Measurements from ENCODE around the gene GRB10. TPM values are rescaled to one million over a fixed set of nuclear protein-coding genes. Genes with fewer than 3 reads are reported as not detected.

GRB10 gene
- total RNA-seq, 2 donors from 2014 or later = 13.8 to 16.1 TPM

DNA sequence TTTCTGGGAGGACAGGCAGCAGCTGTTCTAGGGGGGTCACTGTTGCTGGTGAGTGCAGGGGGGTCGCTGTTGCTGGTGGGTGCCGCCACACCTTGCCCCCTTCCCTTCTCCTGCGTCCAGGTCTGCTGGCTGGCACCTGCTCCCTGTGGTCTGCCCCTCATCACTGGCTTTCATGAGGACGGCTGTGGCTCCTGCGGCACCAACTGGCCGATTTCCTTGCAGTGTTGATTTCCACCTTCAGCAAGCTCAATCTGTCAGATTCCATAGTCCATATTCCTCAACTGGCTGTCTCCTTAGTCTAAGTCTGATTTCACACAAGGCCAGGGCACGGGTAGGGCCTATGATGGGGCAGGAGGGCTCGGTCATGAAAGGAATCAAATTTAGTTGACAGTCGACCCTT is 23.4 kb upstream of the GRB10 start:
- DNase-seq (no peak), ATAC-seq (no peak)
- intact Hi-C loops (cut with DNase I, micrococcal nuclease) = no loop called here

DNA sequence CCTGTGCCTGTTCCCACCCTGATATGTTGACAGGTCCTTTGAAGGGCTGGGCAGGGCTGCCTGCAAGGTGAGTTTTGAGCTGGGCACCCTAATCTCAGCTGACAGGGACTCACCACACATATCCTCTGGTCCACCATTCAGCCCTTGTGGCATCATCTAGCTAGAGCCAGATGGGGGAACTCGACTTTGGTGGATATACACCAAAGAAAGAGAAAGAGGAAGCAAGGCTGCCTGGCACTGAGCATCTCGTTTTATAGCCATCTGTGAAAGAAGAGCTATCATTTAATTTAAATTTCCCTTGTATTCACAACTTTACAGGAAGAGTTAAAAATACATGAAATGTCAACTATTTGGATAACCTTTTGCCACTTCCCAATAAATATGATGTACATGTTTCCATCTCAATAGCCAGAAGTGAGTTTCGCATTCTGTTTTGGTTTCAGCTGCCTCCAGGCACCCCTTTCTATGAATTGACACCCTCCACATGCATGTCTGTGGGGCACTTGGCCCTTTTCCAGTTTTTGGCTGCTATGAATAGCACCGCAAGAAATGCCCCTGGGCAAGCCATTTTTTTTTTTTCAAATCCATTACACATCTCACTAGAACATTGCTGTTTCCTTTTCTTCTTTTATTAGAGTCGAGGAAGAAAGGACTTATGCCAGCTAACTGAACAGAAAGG is 22.9 kb upstream of the GRB10 start:
- no peak for DNase-seq
- intact Hi-C loops (cut with DNase I, micrococcal nuclease) = no loop called here
- no peak for ATAC-seq

DNA sequence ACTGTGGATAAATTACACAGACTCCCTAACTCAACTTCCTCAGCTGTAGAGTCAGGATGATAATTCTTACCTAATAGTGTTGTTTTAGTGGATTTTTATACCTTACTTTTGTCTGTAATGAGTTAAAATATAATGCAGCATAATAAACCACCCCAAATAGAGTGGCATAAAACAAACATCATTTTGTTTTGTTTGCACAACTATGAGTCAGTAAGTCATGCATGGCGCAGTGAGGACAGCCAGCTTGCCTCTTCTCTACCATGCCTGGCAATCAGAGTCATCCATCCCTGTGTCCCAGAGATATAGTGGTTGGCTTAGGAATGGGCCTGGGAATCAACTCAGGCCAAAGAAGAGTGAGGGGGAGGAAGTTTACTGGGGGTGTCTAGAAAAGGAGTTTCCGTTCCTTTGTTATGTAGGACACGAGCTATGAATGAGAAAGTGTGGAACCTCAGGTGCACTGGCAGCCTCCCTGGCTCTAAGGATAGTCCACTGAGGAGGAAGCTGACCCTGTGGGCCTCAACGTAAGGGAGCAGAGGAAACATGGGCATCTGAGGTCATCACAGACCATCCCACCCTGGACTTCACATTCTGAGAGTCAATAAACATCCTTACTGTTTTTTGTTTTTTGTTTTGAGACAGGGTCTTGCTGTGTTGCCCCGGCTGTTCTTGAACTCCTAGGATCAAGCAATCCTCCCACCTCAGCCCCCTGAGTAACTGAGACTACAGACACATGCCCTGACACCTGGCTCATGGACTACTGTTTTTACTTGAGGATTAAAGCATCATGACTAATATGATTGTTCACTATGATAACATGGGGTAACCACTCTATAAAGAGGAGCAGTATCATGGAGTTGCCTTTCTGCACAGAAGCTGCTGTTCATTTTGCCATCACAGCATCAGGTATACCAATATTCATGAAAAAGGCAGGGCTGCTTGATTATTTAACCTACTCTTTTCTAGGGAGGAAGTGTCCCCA is 21.0 kb upstream of the GRB10 start:
- ATAC-seq (peak; percentile 80), DNase-seq (no peak)
- intact Hi-C loops (cut with DNase I, micrococcal nuclease) = no loop called here

DNA sequence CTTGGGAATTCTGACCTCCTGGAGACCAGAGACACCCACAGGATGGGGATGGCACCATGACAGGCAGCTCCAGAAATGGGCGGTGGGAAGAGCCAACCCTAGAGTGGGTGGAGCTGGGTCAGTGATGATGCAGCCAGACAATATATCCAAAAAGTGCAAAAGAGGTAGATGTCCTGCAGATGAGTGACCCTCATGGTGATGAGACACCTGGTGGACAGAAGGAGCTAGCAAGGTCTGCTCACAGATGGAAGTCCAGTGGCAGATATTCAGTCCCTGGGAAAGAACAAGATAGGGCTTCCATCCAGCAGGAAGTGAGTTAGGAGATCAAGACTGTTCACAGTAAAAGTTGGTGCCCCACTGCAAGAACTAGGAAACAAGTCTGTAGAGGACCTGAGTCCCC is 19.2 kb upstream of the GRB10 start:
- no peak for ATAC-seq
- DNase-seq = no peak
- intact Hi-C loops (cut with DNase I, micrococcal nuclease) = no loop called here

DNA sequence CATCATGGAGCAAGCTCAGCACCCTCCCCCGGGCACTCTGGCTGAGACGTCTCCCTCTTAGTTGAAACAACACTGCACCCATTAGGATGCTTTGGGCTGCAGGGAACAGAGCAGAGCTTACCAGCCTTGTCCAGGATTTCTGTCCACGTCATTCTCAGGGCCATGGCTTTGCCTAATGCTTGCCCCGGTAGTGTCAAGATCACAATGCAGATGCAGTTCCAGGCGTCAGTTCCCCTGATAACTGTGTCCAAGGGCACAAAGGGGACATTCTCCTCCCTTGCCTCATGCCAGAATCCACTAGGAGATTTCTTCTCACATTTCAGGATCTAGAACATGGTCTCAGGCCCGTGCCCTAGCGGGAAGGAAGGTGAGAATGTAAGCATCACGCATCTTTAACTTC is 17.2 kb upstream of the GRB10 start:
- no peak for ATAC-seq
- DNase-seq = no peak
- intact Hi-C loops (cut with DNase I, micrococcal nuclease) = no loop called here

DNA sequence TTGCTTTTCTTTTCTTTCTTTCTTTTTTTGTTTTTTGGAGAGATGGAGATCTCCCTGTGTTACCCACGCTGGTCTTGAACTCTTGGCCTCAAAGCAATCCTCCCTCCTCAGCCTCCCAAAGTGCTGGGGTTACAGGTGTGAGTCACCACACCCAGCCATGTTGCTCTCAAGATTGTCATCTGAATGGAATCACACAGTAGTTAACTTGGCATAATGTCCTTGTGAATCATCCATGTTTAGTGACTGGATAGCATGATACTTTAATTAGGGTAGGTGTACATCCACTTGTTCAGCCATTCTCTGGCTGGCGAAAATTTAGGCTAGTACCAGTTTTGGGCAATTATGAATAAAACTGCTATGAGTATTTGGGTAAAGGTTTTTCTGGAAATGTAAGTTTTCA is 15.4 kb upstream of the GRB10 start:
- no peak for ATAC-seq
- intact Hi-C loops (cut with DNase I, micrococcal nuclease) = no loop called here
- no peak for DNase-seq

DNA sequence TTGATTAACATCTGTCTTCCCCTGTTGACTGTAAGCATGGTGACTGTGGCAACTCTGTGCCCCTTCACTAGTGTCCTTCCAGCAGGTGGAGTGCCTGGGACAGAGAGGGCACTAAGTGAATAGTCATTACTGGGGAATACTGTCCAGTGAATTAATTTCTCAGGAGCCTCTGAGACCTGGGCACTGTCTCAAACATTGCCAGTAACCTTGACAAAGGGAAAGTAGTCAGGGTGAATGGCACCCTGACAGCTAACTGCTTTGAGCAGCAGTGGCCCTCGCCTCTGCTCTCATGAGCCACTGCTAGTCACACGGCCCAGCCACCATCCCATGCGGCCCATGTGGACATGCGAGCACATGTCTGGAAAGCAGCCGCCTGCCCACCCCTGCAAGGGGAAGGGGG is 13.1 kb upstream of the GRB10 start:
- ATAC-seq (no peak), DNase-seq (no peak)
- intact Hi-C loops (cut with DNase I, micrococcal nuclease) = no loop called here

DNA sequence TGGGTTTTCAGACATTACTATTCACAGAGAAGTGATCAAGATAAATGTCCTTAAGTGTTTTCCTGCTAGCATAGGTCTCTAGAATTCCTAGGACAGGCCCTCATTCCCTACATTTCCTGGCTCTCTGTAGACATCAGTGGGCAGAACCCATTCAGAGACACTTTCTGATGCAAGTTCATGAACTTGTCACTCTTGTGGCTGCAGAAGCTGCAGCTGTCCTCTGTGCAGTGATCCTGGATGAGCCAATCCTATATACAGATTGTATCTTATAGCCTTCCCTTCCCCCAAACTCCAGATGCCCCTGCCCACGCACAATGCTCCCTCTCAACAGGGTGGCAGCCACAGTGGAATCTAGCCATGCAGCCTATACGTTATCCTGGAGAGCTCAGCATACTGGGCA is 12.6 kb upstream of the GRB10 start:
- ATAC-seq = no peak
- no peak for DNase-seq
- intact Hi-C loops (cut with DNase I, micrococcal nuclease) = no loop called here

DNA sequence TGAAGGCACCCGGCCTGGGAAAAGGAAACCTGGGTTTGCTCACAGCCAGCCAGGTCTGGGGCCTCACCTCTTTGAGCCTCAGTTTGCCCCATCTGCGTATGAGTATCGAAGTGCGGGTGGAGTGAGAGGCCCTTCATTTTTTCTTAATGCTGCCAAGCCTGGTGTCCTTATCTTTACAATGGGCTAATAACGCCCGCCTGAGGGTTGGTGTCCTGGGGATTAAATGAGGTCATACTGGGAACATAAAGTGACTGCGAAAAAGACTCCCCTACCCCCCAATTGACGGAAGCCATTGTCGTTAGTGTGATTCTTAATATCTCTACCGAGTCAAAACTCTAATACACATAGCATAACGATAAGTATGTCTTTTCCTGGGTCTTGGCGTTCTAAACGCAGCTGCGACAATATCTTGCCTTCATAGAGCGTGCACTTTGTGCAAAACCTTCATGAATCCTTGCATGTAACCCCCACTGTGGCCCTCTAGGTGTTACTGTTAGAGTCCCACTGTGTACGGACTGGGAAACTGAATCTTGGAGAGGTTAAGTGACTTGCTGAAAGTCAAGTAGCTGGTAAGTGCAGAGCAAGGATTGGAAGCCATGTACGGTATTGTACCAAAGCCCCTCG is 11.4 kb upstream of the GRB10 start:
- ATAC-seq = no peak
- intact Hi-C loops (cut with DNase I, micrococcal nuclease) = no loop called here

DNA sequence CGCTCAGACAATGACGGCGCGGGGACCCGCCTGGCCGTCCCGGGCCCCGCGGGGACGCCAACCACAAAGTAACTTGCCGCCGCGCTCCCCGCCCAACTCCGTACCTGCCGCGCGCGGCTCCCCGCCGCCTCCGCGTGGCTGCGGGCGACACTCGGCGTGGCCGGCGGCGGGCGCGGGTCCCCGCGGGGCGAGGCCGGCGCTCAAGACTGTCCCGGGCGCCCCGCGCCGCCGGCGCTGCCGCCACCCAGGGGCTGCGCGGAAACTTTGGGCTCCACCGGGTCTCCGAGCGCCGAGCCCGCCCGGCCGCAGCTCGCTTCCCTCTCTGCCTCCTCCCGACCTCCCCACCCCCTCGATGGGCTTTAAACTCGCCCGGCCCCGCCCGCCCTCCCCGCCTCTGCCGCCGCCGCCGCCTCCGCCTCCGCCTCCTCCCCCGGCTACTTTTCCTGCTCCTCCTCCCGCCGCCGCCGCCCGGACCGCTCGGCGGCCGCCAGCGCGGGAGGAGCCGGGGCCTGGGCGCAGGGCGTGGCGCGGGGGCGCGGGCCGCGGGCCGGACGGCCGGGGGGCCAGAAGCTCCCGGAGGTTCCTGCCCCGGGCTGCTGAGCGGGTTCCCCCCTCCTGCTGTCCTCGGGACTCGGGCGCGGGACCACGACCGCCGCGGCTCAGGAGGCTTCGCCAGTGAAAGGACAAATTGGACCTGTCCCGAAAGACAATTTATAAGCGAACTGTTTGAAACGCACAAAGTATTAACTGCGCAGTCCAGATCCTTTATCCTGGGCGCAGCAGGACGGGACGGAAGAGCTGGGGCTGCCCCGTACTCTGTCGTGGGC is 10.6 kb upstream of the GRB10 start:
- DNase-seq (peak; percentile 69 to 75), ATAC-seq (peak; percentile 95)
- intact Hi-C loops (cut with DNase I, micrococcal nuclease) = no loop called here

More for the DNA sequence above, 11.4 kb upstream of the GRB10 start:
- DNase-seq = no peak

DNA sequence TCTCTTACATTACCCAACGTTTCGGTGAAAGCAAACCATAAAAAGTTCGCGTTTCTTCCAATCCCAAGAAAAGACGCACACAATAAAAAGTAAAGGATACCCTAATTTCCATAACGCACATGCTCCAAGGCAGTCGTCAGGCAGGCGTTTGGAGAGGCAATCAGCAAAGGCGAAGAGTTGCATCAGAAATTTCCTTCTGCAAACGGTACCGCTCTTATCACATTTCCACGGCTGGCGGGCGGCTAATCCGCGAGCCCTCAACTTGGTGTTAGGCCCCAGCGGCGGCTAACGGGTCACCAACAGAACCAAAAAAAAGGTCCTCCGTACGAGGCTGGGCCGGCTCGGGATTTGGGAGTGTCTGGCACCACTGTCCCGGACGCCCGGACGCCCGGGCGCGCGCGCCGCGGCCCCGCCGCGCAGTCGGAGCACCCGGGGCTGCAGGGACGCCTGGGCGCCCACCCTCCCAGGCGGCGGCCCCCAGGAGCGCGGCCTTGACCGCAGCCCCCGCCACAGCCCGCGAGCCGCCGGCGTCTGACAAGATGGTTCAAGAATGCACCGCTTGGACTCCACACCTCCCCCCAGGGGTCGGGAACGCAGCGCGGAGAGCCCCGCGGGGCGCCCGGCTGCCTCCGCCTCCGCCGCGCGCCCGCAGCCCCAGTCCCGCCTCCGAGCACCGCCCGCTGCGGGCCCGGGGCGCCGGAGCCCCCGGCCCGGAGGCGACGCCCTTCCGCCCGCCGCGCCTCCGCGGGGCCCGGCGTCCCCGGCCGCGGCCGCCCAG is 9.8 kb upstream of the GRB10 start:
- intact Hi-C loops (cut with DNase I, micrococcal nuclease) = no loop called here

DNA sequence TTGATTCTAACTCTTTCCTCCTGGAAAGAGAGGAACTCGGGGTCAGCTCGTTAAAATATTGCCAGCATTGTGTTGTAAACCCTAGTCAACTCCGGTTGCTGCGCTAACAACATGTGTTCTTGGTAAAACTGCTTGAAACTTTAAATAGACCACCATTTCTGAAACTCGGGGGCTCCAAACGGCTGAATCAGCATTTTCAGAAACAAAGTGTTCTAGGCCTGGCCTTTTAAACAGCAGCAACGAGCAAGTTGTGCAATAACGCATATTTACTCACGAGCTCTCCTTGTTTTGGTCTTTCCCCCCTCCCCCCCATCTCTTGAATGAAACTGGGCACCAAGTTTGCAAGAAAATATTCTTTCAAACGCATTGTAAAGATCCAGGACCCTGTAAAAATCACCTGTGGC is 9.2 kb upstream of the GRB10 start:
- ATAC-seq = no peak
- DNase-seq = no peak
- intact Hi-C loops (cut with DNase I, micrococcal nuclease) = no loop called here

More for the DNA sequence above, 9.8 kb upstream of the GRB10 start:
- DNase-seq (peak in 1 of 2 donors; percentile 31), ATAC-seq (peak; percentile 10)

DNA sequence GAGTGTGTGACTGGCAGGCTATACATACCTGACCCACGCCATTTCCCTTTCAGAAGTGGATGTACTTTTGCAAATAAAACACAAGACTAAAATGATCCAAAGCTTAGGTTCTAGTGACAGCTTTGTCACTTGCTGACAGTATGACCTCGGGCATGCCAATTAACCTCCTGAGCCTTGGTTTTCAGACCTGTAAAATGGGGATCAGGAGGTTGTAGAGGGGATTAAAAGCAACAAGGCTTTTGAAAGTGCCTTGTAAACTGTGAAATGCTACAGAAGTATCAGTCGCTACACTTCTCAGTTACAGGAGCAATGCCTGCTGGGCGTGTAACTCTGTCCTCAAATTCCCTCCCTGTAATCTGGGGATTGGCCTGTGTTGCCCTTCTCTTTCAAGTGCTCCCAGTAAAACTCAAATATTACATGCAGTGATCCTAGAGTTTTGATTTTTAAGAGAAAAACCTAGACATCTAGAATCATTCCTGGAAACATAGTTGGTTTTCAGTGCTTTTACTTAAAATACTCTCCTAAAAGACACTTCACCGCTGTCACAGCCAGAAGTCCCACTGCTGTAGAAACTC is 8.8 kb upstream of the GRB10 start:
- no peak for ATAC-seq
- DNase-seq = no peak
- intact Hi-C loops (cut with DNase I, micrococcal nuclease) = no loop called here

DNA sequence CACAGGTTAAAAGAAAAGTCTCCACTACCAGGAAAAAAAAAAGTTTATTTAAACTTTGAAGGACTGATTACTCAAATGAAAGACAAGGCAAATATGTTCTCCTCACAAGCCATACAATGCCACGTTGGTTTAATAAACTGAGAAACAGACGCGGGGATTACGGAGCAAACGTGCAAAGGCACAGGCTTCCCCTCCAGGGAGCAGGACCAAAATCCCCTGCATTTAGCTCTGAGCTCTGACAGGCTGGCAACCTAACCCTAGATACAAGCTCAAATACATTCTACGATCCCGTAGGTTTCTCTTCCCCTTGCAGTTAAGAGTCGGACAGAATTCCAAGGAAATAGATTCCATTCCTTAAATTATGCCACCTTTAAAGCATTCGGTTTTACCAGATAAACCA is 7.7 kb upstream of the GRB10 start:
- intact Hi-C loops (cut with DNase I, micrococcal nuclease) = no loop called here
- ATAC-seq = no peak

DNA sequence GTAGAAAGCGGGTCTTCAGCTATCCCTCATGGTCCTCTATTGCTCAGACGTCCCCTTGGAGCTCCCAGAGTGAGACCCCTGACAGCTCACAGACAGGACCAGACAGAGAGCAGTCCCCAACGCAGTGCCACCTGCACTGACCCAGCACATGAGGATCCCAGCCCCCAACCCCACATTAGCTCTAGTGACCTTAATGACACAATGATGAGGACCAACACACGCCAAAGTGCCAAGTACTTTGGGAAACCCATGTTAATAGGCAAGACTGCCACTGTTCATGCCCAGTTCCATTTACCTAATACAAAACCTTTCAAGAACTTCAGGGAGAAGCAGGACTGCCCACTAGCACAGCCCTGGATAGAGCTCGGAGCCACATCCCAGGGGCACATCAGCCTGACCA is 5.7 kb upstream of the GRB10 start:
- intact Hi-C loops (cut with DNase I, micrococcal nuclease) = no loop called here
- ATAC-seq (no peak), DNase-seq (no peak)

More for the DNA sequence above, 7.7 kb upstream of the GRB10 start:
- no peak for DNase-seq

DNA sequence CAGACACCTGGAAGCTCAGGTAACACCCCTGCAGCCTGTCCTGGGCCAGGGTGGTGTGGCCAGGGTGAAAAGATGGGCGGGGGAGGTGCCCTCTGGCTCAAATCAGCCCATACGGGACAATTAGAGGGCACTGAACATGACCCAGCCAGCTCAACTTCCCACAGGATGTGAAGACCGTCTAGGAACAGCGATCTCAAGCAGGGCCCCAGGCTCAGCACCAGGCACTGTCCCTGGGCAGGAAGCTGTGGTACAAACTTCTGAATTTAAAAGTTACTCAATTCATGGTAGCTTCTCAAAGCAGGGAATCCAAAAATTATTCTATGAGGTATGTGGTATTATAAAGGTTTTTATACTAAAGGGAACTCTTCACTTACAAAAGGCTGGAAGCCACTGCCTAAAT is 5.1 kb upstream of the GRB10 start:
- ATAC-seq (no peak), DNase-seq (no peak)
- intact Hi-C loops (cut with DNase I, micrococcal nuclease) = no loop called here

DNA sequence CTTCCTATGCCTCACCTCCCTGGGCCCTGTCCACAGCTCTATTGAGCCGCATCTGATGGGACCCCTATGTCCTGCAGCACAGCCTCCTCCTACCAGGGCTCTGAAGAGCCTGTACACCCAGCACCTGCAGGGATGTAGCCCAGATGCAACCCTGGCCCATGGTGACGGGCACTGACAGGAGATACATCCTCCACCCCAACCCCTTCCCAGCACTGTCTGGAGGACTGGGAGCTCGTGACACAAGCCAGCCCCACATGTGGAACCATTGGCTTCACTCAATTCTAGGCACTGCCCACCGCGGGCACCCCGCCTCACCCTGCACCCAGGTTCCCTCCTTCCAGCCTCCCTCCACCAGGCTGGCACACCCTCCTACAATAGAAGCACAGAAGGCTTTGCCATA is 2.6 kb upstream of the GRB10 start:
- ATAC-seq (no peak), DNase-seq (no peak)
- intact Hi-C loops (cut with DNase I, micrococcal nuclease) = no loop called here

Measured in left colon (tissue), 2 donors.